NCI-H2227 treated with DMSO at 0.1 percent for 48 hours (cell line): ENCODE data around the gene PBLD.
A peak's percentile ranks its signal among the peaks of the same experiment; 100 is the strongest.
"Not testable (repeated sequence)": the region's sequence is repeated elsewhere in the genome, so short reads cannot be mapped to it uniquely, and the experiment has no call there.

Source experiments
- DNase-seq: peaks from one replicate; lab custom pipeline; 2025; lab: John Stamatoyannopoulos, UW

Gene PBLD

GRCh38 chr10:68330852-68331454 is 1.8 kb downstream of the PBLD start:
- no peak for DNase-seq

- no peak for DNase-seq
These were observed 3.2 kb downstream of the PBLD start for GRCh38 chr10:68329506-68329861.

GRCh38 chr10:68327889-68328786 is 4.6 kb downstream of the PBLD start:
- peak; percentile 69 for DNase-seq

GRCh38 chr10:68324396-68324795 is 8.3 kb downstream of the PBLD start:
- not testable (repeated sequence) for DNase-seq

GRCh38 chr10:68318331-68319059 is 14.2 kb downstream of the PBLD start:
- DNase-seq: no peak

- DNase-seq: no peak
These were observed 17.1 kb downstream of the PBLD start for GRCh38 chr10:68315582-68315981.

- DNase-seq: not testable (repeated sequence)
These were observed 17.8 kb downstream of the PBLD start for GRCh38 chr10:68314930-68315329.

- no peak for DNase-seq
These were observed 22.2 kb downstream of the PBLD start for GRCh38 chr10:68310531-68310930.

GRCh38 chr10:68305854-68306253 is 26.9 kb downstream of the PBLD start:
- DNase-seq: no peak

GRCh38 chr10:68303849-68304412 is 28.8 kb downstream of the PBLD start:
- no peak for DNase-seq

GRCh38 chr10:68302871-68303270 is 29.9 kb downstream of the PBLD start:
- DNase-seq: no peak

GRCh38 chr10:68302503-68302823 is 30.3 kb downstream of the PBLD start:
- DNase-seq: no peak

- peak; percentile 58 for DNase-seq
These were observed 30.8 kb downstream of the PBLD start for GRCh38 chr10:68301790-68302502.

GRCh38 chr10:68301301-68301700 is 31.4 kb downstream of the PBLD start:
- no peak for DNase-seq

- no peak for DNase-seq
These were observed 35.7 kb downstream of the PBLD start for GRCh38 chr10:68296843-68297663.

- no peak for DNase-seq
These were observed 42.0 kb downstream of the PBLD start for GRCh38 chr10:68290736-68291135.

- no peak for DNase-seq
These were observed 44.0 kb downstream of the PBLD start for GRCh38 chr10:68288717-68289116.

GRCh38 chr10:68284062-68285001 is 48.4 kb downstream of the PBLD start:
- DNase-seq: peak; percentile 76

GRCh38 chr10:68280758-68281157 is 52.0 kb downstream of the PBLD start:
- no peak for DNase-seq
